Activated CD8-positive, alpha-beta memory T cell treated with anti-CD3 and anti-CD28 coated beads, Interleukin-2, amount 50 U/mL, for 48 hours (primary cell): ENCODE measurements around the gene NDUFB10.
"Not testable (repeated sequence)": the region's sequence is repeated elsewhere in the genome, so short reads cannot be mapped to it uniquely, and the experiment has no call there.

Experiments used
- DNase-seq: peaks from one replicate; pipeline ENCODE4 v3.0.0-alpha.2; 2020

NDUFB10 gene

DNA sequence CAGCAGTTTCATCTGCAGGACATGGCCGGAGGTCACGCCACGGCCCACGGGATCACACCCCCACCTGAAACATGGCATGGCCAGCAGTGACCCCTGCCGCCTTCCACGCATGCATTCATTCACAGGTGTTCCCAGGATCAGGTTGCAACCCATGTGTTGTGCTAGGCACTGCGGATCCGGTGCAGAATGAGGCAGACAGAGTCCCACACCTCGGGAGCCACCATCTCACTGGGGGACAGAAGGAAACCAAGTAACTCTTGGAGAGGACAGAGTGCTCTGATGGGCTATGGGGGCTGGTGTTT lies 12.0 kb upstream of the NDUFB10 start:
- DNase-seq: no peak

DNA sequence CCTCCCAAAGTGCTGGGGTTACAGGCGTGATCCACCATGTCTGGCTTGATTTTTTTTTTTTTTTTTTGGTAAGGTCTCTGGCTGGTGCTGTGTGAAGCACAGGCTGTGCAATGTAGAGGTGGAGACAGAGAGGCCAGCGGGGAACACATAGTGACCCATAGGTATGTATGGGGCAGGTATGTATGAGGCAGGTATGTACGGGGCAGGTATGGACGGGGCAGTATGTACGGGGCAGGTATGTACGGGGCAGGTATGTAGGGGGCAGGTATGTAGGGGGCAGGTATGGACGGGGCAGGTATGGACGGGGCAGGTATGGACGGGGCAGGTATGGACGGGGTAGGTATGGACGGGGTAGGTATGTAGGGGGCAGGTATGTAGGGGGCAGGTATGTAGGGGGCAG lies 9.8 kb upstream of the NDUFB10 start:
- DNase-seq: no peak

DNA sequence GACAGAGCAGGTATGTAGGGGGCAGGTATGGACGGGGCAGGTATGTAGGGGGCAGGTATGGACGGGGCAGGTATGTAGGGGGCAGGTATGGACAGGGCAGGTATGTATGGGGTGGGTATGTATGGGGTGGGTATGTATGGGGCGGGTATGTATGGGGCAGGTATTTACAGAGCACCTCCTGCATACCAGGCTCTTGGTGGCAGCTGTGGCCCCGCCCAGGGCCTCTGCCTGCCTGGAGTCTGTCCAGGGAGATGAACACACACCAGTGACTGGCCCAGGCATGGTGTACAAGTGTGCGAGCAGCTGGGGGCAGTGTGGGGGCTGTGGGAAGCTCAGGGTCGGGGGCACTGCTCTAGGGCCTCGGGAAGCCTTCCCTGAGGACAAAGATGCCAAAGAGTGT lies 9.3 kb upstream of the NDUFB10 start:
- DNase-seq: no peak

DNA sequence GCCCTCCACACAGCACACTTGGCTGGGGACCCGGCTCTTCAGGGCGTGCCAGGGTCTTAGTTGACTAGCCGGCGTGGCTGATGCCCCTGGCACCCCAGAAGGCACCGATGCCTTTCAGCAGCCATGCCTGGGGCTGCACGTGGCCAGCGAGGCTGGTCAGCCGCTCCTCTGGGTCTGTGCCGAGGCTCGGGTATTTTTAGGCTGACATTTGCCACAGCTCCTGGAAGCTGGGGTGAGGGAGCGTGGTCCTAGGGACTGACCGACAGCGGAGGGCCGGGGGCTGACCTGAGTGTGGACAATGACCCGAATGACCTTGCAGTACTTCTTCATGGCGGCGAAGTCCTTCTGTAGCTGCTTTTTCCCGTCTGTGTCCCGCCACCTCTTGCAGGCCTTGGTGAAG lies 8.8 kb upstream of the NDUFB10 start:
- no peak for DNase-seq

DNA sequence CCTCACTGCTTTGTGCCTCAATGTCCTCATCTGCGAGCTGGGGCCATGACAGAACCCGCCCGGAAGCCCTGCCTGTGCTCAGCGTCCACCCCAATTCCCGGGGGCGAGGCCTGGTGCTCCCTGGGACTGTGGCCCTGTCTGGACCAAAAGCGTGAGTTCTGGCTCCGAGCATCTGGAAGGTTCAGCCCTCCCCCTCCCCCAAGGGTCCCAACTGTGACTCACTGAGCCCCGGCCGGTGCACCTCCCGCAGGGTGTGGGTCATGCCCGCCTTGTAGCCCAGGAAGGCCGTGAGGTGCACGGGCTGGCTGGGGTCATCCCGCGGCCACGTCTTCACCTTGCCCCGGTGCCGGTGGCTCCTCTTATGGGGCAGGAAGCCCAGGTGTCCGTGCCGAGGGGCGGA lies 5.6 kb upstream of the NDUFB10 start:
- DNase-seq: no peak

DNA sequence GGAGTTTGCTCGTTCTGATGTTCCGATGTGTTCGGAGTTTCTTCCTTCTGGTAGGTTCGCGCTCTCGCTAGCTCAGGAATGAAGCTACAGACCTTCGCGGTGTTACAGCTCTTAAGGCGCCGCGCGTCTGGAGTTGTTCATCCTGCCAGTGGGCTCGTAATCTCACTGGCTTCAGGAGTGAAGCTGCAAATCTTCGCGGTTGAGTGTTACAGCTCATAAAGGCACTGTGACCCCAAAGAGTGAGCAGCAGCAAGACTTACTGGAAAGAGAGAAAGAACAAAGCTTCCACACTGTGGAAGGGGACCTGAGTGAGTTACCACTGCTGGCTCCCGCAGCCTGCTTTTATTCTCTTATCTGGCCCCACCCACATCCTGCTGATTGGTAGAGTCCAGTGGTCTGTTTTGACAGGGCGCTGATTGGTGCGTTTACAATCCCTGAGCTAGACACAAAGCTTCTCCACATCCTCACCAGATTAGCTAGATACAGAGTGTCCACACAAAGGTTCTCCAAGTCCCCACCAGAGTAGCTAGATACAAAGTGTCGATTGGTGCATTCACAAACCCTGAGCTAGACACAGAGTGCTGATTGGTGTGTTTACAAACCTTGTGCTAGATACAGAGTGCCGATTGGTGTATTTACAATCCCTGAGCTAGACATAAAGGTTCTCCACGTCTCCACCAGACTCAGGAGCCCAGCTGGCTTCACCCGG lies 1.8 kb upstream of the NDUFB10 start:
- DNase-seq: not testable (repeated sequence)

DNA sequence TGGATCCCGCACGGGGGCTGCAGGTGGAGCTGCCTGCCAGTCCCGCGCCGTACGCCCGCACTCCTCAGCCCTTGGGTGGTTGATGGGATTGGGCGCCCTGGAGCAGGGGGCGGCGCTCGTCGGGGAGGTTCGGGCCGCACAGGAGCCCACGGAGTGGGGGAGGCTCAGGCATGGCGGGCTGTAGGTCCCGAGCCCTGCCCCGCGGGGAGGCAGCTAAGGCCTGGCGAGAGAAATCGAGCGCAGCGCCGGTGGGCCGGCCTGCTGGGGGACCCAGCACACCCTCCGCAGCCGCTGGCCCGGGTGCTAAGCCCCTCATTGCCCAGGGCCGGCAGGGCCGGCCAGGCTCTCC lies 1.2 kb upstream of the NDUFB10 start:
- not testable (repeated sequence) for DNase-seq

DNA sequence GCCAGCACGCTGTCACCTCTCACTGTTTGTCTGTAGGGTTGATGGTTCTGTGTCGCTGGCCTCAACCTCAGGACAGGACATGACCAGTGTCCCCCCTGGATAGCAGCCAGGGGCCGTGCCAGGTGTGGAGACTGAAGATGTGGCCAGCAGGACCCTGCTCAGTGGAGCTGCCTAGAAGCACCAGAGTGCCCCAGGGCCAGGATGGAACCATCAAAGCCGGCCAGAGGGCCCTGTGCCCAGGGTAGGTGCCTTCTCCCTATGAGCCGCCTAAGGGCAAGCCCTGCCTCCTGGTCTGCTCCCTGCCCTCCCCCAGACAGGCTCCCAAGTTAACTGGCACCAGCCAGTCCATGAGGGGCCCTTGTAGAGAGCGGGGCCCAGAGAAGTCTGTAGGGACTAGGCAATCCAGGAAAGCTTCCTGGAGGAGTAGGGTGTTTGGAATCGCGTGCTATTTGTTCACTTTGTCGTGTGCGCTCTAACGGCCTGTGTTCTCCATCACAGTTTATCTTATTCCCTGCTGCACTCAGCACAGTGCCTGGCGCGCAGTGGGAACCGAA lies 546 bp upstream of the NDUFB10 start:
- no peak for DNase-seq

DNA sequence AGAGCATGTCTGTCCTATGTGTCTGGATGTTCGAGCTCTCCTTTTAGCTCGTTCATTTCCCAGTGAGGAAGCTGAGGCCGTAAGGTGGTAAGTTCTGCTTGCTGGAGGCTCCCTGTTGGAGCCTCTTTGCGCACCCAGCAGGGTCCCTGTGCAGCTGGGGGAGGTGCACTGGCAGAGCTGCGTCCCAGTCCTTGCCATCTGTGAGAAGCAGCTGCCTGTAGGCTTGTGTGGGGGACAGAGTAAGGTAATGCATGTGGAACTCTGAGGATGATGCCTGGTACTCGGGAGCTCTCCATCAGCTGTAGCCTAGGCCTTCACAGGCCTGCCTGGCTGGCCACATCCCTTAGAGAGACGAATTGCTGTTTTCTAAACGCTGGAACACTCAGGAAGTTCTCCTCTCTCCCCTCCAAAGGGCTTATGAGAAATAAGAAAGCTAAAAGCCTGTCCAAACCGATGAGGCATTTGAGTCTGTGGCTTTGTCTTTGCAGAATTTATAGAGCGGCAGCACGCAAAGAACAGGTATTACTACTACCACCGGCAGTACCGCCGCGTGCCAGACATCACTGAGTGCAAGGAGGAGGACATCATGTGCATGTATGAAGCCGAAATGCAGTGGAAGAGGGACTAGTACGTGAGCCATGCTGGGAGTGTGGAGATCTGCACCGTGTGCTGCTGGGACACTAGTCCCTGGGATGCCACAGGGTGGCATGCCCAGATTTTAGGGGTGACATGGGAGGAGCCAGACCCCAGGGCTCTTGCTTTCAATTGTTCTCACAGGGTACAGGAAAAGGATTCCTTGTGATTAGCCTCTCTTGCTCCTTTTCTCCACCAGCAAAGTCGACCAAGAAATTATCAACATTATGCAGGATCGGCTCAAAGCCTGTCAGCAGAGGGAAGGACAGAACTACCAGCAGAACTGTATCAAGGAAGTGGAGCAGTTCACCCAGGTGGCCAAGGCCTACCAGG lies 1.6 kb downstream of the NDUFB10 start:
- DNase-seq: peak; percentile 88

DNA sequence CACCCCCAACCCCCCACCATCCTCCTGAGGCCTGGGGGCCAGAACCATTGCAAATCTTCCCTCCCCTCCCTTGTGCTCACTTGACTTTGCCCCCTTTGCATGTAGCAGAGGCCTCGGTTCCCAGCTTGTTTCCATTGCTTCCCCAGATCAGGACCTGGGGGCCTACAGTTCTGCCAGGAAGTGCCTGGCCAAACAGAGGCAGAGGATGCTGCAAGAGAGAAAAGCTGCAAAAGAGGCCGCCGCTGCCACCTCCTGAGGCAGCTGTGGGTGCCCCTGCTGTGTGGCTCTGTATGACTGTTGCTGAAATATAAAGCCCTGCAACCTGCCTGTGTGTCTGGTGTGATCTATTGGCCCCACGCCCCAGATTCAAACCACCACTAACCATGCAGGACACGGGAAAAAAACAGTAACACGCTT lies 2.3 kb downstream of the NDUFB10 start:
- peak; percentile 77 for DNase-seq

DNA sequence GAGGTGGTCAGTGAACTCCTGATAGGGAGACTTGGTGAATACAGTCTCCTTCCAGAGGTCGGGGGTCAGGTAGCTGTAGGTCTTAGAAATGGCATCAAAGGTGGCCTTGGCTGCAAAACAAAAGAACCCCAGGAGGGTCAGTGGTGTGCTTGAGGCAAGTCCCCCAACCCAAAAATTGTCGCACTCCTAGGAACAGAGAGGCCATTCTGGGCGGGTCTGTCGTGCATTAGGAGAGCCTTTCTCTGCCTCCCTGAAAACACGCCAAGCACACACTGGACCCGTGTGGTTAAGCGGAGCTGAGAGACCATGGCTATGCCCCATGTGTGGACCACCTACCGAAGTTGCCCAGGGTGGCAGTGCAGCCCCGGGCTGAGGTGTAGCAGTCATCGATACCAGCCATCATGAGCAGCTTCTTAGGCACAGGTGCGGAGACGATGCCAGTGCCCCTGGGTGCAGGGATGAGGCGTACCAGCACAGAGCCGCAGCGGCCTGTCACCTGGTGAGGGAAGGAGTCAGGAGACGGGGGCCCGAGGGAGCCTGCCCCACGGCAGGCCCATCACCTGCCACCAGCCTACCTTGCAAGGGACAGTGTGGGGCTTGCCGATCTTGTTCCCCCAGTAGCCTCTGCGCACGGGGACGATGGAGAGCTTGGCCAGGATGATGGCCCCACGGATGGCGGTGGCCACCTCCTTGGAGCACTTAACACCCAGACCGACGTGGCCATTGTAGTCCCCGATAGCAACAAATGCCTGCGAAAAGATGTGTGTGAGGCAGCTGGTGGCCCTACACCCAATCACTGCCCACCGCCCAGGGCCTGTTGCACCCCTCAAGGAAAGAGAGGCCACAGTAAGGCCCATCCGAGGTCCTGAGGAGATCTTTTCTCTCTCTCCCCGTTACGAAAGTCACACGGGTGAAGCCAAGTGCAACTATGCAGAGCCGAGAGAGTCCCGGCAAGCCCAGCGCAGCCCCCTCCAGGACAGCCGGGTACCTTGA lies 3.1 kb downstream of the NDUFB10 start:
- peak; percentile 74 for DNase-seq

DNA sequence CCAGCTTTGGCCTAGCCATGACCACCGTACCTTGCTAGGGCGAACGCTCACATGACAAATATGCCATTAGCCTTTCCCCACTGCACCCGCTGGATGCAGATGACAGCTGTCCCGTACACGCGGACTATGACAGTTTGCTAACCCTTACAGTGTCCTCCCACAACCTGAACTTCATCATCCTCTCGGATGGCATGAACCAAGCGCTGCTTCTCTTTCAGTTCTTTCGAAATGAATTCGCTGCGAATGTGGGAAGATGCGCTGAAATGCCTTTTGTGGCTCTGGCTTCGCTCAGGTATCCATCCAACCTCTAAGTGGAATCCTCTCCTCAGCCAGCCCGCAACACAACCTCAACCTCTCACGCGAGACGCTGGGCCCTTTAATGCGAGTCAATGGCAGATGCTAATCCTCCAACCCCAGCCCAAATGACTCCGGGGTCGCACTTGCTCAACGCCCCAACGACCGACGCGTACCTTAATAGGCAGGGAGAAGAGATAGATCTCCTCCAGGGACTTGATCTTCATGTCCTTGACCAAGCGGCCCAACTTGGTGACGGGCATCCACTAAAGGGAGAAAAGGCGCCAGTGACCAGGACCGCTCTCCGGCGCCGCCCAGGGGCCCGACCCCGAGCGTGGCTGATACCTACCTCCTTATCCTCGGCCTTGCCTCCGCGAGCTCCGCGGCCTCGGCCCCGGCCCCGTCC lies 4.6 kb downstream of the NDUFB10 start:
- DNase-seq: peak; percentile 86

DNA sequence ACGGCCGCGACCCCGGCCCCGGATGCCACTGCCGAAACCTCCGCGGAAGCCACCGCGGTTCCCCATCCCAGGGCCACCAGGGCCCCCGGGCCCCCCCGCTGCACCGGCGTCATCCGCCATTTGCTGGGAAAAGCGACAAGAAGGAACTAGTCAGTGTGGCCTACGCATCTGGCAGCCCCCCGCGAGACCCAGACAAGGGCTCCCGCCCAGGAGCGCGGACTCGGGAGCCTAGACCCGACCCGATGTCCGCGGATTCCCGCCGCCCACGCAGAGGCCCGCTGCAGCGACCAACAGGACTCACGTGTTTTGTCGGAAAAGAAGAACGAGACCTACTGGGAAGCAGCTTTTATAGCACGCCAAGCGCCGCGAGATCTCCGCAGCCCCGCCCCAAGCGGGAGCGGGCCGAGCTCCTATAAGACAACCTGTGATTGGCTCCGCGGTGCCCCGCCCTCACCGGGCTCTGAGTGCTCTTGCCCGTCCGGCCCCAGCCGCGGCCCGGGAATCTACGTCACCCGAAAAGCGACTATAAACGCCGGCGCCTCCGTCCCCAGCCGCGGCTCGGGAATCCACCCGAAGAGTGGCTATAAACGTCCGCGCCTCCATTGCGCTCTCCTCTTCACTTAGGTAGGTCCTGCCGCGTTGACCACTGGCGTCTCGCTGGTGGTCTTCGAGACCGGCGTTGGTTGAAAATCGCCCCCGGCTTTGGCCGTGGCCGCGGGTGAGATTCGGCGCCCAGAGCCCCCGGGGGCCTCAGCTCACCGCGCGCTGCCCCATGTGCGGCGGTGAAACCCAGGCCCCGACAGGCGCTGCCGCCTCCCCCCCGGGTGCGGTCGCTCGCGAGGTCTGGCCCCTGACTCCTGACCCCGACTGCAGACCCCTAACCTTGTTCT lies 5.4 kb downstream of the NDUFB10 start, which contains the start of gene RPS2:
Gene RPS2 (minus strand): TSS at position 321 of the 890 bp plus-strand sequence. CDS start 201 bp downstream, at position 120.
- DNase-seq: peak; percentile 98

DNA sequence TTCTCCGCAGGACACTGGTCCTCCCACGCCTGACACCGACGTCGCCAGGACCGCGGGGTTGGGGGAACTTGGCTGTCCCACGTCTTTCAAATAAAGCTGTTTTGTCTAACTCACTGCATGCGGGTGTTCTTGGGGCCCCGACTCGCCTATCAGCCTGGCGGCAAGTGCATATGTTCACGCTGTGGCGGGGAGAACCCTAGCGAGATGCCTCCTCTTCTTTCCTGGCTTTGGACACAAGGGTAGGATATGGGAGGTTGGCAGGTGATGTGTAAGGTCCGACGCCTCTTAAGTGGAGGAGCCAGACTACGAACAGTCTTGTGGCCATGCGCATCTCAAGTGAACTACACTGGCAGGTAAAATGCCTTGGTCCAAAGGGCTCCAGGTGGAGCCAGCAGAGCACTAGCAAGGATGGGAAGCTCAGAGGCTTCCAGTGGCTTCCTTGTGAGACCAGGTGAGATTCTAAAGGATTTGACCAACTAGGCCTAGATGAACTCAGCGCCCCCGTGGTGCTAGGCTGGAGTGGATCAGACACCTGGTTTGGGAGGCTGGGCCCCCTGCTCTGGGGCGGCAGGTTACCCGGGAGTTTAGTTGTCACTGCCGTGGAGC lies 6.2 kb downstream of the NDUFB10 start:
- peak; percentile 70 for DNase-seq

DNA sequence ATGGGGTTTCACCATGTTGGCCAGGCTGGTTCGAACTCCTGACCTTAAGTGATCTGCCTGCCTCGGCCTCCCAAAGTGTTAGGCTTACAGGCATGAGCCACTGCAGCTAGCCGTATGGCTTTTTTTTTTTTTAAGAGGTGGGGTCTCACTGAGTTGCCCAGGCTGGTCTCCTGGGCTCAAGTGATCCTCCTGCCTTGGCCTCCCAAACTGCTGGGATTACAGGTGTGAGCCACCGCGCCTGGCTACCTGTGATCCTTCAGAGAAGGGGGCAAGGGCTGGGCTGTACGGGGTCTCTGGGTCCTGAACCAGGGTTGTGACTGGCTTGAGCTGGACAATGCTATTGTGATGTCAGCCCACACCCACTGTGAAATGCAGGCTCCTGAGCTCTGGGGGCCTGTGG lies 7.1 kb downstream of the NDUFB10 start, which contains the start of gene RNF151:
Gene RNF151 (plus strand): TSS at position 397 of the 400 bp plus-strand sequence. CDS start 26 bp downstream, outside the sequence.
- no peak for DNase-seq

DNA sequence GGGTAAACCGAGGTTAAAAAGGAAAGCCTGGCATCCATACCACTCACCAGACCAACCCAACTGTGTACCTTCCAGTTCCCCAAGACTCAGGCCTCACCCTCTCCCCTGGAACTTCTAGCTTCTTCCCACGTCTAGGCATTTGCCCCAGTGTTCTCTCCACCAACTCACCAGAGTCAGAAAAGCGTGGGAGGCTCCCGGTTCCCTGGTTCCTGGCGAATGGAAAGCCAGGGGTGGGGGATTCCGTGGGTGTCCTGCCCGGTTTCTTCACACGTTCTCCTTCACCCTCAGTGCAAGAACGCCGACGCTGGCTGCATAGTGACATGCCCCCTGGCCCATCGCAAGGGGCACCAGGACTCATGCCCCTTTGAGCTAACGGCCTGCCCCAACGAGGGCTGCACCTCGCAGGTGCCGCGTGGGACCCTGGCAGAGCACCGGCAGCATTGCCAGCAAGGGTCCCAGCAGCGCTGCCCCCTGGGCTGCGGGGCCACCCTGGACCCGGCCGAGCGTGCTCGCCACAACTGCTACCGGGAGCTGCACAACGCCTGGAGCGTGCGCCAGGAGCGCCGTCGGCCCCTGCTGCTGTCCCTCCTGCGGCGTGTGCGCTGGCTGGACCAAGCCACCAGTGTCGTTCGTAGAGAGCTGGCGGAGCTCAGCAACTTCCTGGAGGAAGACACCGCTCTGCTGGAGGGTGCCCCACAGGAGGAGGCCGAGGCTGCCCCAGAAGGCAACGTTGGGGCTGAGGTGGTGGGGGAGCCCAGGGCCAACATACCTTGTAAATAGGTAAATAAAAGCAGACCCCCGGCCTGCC lies 9.0 kb downstream of the NDUFB10 start:
- DNase-seq: no peak

DNA sequence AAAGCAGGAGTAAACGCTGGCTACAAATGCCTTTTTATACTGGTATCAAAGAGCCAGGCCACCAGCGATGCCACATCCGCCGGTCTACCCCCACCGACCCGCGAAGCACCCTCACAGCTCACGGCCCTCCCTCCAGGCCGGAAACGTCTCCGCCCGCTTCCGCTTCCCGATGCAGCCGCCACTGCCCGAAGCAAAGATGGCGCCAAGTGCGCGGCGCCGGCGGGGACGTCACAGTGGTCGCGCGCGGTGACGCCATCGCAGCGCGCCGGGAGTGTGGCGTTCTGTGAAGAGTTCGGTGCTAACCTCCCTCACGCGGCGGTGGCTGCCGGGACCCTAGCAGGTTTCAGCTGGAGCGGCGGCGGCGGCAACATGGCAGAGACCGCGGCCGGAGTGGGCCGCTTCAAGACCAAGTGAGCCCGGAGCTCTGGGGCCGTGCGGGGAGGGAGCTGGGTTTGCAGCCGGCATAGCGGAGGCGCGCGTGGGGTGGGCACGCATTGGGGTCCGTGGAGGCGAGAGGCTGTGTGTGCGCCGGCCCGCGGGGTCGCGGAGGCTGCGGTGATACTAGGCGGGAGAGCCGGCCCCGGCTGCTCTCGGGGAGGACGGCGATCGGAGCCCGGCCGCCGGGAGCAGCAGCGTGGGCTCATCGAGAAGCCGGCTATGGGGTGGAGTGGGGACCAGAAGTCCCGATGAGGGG lies 12.6 kb downstream of the NDUFB10 start, which contains the start of gene TBL3:
Gene TBL3 (plus strand): TSS at position 258 of the 694 bp plus-strand sequence. CDS start 112 bp downstream, at position 370.
- DNase-seq: peak; percentile 100

DNA sequence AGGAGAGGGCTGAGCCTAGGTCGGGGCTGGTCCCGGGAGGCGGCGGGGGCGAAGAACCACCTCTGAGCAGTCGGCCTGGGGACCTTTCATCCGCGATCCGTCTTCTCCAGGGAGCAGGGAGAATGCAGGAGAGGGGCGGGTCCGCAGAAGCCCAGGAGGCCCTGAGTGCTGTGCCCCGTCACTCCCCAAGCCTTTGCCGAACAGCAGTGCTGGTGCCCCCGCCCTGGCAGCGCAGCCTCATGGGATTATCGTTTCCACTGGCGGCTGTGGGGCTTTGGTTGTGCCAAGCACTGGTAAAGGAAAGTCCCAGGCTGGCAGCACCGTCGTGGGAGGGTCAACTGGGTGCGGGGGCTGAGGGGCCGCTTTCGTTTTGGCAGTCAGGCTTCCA lies 13.1 kb downstream of the NDUFB10 start:
- no peak for DNase-seq
